Stimulated activated CD4-positive, alpha-beta T cell treated with anti-CD3 and anti-CD28 coated beads, Interleukin-4, amount 100 ng/mL, for 4 hours (primary cell): Measurements from ENCODE around the gene NOP56.
A peak's percentile ranks its signal among the peaks of the same experiment; 100 is the strongest.
"Not testable (repeated sequence)": the region's sequence is repeated elsewhere in the genome, so short reads cannot be mapped to it uniquely, and the experiment has no call there.

Experiments
- DNase-seq, 2 experiments: peaks; one replicate each; pipeline ENCODE4 v3.0.0-alpha.2; 2020

Gene NOP56

DNA sequence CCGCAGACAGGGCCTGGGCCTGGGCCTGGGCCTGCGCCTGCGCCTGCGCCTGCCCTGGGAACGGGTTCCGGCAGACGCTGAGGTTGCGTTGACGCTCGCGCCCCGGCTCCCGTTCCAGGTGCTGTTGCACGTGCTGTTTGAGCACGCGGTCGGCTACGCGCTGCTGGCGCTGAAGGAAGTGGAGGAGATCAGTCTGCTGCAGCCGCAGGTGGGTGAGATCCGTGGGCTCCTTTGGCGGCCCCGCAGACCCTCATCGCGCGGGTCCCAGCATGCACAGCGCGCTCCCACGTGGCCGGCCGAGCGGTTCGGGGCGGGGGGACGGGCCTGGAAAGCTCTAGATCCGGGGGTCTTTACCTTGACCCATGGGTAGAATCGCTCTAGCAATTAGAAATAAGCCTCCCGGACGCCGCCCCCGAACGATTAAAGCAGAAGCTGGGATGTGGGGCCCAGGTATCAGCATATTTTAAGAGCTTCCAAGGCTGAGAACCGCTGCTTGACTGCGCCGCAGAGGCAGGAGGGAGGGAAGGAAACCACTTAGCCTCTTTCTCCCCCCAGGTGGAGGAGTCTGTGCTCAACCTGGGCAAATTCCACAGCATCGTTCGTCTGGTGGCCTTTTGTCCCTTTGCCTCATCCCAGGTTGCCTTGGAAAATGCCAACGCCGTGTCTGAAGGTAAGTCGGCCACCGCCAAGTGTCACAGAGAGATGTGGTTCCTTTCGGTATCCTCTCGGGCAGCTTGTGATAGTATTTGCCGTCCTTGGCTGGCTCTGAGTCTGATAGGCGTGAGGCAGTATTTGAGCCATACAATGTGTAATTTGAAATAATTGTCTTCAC lies 508 bp downstream of the NOP56 start:
- peak; percentile 44 to 53 for DNase-seq

DNA sequence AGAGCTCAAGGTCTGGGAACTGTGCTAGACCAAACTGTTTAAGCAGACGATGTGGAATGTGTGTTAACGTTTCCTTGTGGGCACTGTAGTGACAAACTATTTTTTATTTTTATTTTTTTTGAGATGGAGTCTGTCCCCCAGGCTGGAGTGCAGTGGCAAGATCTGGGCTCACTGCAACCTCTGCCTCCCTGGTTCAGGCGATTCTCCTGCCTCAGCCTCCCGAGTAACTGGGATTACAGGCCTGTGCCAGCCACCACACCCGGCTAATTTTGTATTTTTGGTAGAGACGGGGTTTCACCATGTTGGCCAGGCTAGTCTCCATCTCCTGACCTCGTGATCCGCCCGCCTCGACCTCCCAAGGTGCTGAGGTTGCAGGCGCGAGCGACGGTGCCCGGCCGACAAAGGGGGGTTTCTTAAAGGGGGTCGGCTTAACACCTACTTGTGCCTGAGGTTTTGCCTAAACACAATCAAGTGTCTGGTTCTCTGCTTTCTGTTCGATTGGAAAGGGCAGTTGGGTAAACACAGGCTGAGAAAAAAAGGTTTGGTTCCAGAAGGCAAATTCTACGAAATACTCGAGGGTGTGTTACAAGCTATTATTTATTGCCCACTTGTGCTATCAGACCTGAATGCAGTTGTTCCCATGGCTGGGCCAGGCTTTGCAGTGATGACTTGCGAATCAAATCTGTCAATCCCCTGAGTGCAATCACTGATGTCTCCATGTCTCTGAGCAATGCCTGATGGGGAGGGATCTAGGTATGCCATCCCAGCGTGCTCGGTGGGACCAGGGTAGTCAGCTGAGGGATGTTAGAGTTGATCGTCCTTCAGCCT lies 1.3 kb downstream of the NOP56 start:
- DNase-seq, result no peak

DNA sequence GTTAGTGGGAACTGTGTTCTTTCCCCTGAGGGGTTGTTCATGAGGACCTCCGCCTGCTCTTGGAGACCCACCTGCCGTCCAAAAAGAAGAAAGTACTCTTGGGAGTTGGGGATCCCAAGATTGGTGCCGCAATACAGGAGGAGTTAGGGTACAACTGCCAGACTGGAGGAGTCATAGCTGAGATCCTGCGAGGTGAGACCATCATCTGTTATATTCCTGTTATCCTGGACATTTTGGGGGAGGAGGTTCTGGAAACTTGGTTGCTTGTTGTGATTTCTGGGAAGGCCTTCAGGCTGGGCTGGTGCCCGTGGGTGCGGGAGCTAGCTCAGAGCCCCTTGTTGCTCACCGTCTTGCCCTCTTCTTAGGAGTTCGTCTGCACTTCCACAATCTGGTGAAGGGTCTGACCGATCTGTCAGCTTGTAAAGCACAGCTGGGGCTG lies 2.0 kb downstream of the NOP56 start:
- no peak for DNase-seq

DNA sequence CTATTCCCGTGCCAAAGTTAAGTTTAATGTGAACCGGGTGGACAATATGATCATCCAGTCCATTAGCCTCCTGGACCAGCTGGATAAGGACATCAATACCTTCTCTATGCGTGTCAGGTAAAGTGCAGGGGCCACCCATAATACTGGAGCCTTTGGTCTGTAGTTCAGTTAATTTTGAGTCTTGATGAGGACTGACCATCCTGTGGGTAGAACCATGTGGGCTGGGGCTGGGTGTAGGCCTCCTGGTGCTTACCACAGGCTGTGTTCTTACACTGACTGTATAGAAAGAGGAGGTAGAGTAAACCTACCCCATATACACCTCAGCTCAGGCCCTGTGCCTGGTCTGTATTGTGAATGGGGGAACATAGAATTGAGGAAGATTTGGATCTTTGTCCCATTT lies 2.4 kb downstream of the NOP56 start:
- DNase-seq, result no peak

DNA sequence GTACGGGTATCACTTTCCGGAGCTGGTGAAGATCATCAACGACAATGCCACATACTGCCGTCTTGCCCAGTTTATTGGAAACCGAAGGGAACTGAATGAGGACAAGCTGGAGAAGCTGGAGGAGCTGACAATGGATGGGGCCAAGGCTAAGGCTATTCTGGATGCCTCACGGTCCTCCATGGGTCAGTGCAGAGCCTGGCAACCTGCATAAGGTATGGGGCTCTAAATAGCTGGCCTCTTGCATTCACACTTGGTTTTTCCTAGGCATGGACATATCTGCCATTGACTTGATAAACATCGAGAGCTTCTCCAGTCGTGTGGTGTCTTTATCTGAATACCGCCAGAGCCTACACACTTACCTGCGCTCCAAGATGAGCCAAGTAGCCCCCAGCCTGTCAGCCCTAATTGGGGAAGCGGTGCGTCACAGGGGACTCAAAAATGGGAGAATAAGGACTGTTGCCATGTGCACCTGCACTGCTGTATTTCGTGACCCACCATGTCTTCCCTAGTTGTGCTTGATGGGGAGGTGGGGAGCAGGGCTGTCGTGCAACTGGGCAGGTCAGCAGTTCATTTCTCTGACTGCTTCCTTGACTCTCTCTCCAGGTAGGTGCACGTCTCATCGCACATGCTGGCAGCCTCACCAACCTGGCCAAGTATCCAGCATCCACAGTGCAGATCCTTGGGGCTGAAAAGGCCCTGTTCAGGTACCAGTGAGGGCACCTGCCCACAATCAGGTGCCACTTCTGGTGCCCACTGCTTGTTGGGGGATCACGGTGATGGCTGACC lies 3.1 kb downstream of the NOP56 start:
- no peak for DNase-seq

DNA sequence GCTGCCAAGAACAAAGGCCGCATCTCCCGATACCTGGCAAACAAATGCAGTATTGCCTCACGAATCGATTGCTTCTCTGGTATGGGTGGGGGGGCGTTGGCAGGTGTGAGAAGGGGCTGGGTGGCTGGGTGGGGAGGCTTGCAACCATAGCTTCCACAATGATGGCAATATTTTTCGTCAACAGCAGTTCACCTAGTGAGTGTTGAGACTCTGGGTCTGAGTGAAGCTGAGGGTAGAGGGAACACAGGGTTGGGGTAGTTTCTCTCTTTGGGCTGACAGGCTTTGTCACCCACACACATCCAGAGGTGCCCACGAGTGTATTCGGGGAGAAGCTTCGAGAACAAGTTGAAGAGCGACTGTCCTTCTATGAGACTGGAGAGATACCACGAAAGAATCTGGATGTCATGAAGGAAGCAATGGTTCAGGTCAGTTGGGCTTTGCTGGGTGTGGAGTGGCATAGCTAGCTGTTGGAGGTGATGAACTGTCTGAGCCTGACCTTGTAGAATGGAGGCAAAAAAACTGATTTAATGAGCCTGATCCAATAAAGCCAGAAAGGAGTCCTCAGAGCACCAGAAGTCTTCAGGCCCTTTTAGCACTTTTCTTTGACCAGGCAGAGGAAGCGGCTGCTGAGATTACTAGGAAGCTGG lies 4.2 kb downstream of the NOP56 start:
- DNase-seq, result no peak

DNA sequence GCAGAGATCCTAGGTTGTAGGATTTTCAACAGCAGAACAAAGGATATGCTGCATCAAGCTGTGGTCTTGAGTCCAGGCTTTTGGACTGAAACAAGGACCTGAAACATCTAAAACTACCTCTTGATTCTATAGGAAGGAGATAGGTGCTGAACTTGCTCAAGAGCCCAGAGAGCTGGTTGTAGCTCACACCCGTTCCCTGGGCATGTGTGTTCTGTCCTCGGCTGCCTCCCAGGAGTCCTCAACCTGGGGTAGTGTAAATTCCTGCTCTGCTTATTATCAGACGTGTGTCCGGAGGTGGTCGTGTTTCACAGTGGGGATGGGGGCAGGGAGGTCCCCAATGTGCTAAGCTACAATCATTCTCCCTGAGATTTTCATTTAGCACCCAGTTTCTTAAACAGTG lies 4.8 kb downstream of the NOP56 start:
- no peak for DNase-seq

DNA sequence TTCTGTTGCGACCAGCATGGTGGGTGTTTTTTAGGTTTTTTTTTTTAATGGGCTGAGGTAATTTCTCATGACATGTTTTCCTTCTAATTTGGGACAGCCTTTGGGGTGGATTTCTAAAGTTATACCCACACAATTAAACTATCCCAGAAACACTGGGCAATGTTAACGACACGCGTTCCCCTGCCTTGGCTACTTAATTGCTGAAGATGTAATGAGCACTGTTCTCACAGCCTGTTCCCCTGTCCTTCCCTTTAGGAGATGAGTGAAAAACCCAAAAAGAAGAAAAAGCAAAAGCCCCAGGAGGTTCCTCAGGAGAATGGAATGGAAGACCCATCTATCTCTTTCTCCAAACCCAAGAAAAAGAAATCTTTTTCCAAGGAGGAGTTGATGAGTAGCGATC lies 5.2 kb downstream of the NOP56 start:
- no peak for DNase-seq

DNA sequence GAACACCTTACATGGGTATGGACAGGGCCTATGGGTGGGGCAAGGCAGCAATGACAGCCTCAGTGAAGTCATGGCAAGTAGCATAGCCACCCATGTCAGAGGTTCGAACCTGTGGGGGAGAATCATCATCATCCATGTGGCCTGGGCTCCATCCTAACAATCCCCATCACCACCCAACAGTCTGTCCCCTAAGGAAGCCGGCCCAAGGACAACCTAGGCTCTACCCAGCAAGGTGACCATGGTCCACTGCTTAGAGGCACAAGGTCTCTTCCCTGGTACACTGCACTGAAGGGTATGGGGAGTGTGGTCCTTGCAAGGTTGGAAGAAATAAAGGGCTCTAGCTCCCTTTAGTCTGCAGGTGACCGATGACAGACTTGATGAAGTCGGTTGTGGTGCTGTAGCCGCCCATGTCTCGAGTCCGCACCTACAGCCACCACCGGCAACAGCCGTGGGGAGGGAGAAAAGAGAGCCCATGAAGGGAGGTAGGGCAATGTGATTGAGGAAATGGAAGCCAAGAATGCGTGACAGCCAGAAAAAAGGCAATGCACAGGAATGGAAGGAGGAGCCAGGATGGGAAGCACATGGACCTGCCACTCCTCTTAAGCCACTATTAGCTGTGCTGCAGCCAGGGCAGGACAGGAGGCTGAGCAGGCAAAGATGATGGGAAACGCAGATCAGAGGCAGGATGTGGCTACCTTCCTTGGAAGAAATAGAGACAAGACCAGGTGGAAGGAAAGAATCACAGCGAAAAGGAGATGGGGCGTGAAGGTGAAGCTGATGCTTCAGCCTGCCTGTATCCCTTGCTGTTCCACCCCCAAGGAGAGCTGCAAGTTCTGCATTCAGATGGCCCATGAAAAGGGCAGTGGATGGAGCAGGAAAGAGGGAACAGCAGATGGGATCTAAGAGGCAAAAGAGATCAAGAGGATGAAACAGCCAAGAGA lies 6.3 kb downstream of the NOP56 start:
- DNase-seq, result no peak

DNA sequence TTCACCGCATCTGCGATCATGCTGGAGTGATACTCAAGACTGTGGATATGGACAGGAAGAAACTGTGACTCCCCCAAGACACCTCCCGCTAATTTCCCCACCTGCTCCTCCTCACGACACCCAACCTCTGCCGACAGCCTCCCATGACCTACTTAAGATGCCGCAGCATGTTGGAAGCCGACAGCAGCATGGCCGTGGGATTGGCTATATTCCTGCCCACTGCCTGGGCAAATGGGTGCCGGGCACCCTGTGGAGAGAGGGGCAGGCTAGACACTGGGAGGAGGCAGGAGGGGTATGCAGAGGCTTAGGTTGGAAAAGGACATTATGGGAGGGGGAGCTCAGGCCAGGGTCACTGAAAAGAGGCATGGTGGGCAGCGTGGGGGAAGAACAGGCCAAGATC lies 7.1 kb downstream of the NOP56 start:
- DNase-seq, result no peak

DNA sequence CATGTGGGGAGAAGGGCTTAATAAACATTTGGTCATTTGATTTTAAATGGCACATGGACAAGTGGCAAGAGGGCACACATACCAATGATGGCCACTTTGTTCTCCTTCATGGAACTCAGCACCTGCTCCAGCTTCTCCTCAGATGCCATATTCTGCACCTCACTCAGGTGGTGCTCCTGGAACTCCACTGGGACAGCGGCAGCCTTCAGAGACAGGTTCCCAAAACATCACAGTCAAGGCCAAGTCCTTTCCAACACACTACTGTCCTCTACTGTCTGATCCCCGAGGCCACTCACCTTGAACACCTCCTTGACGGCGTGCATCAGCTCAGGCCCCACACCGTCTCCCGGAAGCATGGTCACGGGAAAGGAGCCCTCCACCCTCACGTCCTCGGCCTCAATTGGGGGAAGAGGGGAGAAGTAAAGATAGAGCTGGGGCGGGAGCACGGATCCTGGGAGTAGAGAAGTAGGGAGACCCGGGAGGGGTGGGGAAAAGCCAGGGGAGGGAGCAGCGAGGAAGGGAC lies 11.0 kb downstream of the NOP56 start:
- no peak for DNase-seq

DNA sequence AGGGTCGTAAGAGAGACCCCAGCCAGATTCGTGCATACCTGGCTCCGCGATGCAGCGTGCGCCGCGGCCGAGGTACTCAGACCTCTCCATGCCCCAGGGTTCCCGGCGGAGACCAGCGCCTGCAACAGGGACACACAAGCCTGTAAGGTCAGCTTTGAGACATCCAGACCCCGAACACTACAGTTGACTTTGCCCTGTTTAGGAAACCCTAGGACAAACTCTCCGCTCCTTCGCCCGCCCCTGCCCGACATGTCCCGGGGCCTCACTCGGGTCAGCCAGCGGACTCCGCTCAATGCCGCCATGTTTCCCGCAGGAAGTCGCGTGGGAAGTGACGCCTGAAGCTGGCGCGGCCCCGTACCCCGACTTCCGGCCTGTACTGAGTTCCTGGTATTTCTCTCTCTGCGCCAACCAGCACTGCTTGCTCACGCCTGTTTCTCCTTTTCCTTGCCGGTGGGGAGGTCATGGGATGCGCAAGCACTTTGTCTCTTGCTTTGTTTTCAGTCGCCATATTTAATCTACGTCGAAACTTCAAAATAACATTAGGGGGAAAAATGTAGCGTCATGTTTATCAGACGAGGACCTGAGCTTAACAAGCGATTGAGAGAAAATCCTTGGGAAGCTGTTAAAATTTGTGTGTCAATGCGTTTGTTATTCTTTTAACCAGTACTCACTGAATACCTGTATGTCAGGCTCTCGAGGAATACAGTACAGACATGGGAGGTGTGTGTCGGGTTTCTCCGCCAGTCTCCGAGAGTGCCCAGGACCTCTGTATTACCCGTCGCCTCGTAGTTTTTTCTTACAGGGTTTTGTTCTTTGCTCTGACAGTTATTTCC lies 11.7 kb downstream of the NOP56 start, which contains the start of gene IDH3B:
TSS of gene IDH3B (minus strand) at position 330 of the 833 bp plus-strand sequence. CDS start at position 302, 28 bp downstream.
- DNase-seq, result peak; percentile 85 to 88

DNA sequence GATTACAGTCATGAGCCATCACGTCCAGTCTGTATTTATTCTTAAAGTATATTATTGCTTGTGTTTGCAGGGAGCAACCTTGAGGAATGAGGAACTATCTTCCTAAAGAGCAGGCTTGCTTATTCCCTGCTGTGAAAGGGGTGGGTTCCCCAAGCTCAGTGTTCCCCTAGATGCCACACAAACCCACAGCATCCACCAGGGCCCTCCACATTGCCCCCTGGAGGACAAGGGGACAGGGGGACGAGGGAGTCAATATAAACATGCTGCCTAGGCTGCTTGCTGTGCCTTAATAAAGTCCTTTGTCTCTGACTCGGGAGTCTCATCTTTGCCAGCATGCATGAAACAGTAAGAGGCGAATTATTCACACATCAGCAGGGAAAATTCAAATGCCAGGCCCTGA lies 19.5 kb downstream of the NOP56 start:
- no peak for DNase-seq

DNA sequence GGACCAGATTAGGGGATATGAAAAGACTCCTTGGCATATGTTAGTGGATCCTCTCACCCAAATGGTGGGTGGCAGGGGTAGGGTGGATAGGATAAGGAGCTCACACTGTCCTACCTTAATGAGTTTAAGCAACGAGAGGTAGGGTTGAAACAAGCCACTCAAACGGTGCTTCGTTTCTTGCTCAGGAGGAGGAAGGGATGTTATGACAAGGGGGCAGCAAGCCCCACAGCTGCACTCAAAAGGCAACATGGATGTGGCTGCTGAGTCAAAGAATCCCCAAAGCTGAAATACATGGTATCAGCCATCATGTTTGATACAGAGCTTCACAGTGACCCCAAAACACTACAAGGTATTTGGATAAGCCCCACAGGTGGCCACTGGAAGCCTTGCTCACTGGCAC lies 20.0 kb downstream of the NOP56 start:
- DNase-seq, result no peak

DNA sequence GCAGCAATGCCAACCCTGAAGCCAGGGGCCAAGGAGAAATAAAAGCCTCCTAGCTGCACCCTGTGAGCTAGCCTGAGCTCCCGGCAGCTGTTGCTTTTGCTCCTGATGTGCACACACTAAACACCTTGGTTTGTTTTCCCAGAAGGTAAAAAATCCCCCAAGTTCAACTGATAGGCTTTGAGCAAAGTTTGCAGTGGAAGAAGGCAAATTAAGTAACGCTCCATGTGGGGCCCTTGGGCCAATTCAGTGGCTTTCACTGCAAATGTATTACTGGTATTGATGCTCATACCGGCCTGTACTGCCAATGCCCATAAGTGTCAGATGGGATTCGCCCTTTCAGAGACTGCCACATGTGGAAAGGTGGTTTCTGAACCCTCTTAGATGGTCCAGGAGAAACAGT lies 21.0 kb downstream of the NOP56 start:
- no peak for DNase-seq

DNA sequence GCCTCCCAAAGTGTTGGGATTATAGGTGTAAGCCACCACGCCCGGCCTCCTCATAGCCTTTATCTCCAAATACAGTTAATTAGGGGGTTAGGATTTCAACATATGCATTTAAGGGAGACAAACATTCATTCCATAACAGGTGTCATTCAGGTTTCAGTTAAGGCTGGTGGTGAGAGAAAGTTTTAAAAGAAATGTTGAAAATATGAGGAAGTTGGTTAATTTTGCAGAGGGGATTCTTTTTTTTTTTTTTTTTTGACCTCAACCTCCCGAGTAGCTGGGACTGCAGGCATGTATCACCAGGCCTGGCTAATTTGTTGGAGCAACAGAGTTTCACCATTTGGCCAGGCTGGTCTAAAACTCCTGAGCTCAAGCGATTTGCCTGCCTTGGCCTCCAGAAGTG lies 27.6 kb downstream of the NOP56 start:
- no peak for DNase-seq

DNA sequence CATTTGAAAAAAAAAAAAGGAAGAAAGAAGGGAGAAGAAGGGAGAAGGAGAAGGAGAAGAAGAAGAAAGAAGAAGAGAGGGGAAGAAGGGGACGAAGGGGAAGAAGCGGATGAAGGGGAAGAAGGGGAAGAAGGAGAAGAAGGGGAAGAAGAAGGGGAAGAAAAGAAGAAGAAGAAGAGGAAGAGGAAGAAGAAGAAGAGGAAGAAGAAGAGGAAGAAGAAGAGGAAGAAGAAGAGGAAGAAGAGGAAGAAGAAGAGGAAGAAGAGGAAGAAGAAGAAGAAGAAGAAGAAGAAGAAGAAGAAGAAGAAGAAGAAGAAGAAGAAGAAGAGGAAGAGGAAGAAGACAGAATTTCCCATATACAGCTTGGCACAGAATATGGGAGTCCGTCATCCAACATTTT lies 29.6 kb downstream of the NOP56 start:
- DNase-seq, result not testable (repeated sequence)

DNA sequence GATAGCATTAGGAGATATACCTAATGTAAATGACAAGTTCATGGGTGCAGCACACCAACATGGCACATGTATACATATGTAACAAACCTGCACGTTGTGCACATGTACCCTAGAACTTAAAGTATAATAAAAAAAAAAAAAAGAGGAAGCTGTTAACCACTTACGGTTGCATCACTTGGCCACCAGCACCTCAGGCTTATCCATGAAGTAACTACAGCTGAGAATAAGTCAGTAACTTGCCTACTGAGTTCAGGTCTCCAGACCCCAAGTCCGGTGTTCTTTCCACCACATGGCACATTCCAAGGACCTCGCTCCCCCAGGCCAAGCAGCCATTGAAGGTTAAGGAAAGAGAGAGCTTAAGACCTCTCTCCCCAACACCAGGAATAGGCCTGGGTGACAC lies 32.4 kb downstream of the NOP56 start:
- DNase-seq, result not testable (repeated sequence)

DNA sequence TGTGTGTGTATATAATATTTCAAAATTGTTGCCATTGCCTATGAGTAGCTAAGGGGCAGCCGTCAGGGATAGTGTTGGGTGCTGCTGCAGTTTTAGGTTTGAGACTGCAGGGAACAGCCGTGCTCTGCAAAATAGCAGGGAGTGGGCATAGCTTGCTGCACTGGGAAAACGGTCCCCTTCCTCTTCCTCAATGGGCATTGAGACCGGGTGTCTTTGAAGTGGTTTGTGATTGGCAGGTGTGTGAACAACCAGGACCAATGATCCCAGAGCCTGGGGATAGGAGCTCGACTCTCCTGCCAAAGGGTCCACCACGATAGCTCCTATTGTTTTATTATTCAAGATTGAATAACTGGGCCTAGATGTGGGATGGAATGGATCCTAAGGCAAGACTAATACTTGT lies 35.1 kb downstream of the NOP56 start:
- no peak for DNase-seq

DNA sequence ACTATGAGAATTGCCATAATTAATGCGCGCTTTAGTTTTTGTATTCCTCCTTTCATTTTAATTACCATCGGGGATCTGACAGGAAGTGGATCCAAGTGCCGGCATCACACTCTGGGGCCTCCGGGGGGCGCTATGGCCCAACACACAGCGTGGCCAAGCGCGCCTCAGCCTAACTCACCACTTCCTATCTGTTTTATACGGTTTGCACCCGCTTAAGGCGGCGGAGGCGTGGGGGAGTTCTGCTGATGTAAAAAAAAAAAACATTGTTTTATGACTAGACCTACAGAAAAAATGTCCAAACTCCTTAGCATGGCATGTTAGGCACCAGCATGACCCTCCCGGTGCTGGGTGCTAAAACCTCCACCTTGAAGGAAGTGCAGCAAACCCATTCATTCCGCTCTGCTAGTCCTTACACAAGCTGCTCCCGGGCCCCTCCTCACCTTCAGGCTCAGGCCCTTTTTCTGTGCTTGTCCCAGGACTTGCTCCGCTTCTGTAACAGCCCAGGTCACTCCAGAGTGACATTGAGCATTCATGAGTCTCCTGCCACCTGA lies 35.7 kb downstream of the NOP56 start:
- DNase-seq, result peak; percentile 62 to 70
